ENCODE data around the gene RASEF.

RASEF gene

DNA sequence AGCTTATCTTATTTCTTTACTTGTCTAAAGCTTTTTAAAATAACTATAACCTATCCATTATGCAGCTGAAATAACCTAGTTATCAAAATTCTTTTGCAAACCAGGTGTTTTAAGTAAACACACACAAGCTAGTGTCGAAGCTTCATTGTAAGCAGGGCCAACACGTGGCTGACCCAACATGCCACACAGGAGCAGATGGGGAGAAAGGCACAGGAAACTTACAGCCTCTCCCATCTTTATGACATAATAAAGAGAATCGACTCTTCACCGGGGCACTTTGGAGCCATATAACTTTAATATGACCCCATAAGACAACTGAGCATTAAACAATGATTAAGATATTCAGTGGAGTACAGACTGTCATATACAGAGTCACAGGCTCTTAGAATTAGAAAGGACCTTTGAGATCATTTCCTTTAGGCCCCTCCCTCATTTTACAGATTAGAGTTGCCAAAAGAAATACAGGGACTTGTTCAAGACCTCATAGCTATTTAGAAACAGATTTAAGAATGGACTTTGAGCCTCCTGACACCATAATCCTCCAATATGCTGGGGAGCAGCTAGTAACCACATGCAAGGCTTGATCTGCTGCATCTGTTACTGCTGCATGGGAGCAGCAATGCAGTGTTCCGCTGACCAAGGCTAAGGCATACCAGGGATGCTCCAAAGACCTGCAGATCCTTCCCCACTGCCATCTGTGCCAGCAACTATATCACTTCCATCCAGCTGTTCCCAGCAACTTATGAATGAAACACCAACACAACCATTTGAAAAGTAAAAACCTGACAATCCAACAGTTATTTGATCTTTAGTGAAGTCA lies 75.4 kb downstream of the RASEF start:
- H4K8ac ChIP-seq (ENCODE audit: low read depth, low read length): no peak overlapping the region
- no peak overlapping the region for H3K27ac ChIP-seq (replicated peaks; ENCODE audit: low read length)
- H3K4me2 ChIP-seq (ENCODE audit: insufficient read depth, low read length, poor library complexity, severe bottlenecking): no peak overlapping the region
- no peak overlapping the region for H2BK12ac ChIP-seq (ENCODE audit: low read length)
- H3K18ac ChIP-seq (ENCODE audit: low read length): no peak overlapping the region
- no peaks in the 10 kb centered on the region for H3K79me1 ChIP-seq (ENCODE audit: low read depth, low read length)
- no peak overlapping the region for H2AK5ac ChIP-seq (ENCODE audit: low read depth, low read length)
- no peaks in the 10 kb centered on the region for H3K36me3 ChIP-seq (replicated peaks in 1 of 2; ENCODE audit: control insufficient read depth in 2 of 2, insufficient read depth in 2 of 2, low read length in 2 of 2)
- no peak for DNase-seq (ENCODE audit: low spot score)
- no peak overlapping the region for H2BK120ac ChIP-seq (ENCODE audit: low read depth, low read length)
- H3K9me3 ChIP-seq (replicated peaks in 1 of 2; ENCODE audit: control insufficient read depth in 2 of 2, insufficient read depth in 1 of 2, low read depth in 1 of 2, low read length in 2 of 2): no peaks in the 10 kb centered on the region
- H3K4ac ChIP-seq (ENCODE audit: low read length): no peak overlapping the region
- no peak overlapping the region for H2BK5ac ChIP-seq (ENCODE audit: low read length)
- no peak overlapping the region for H2AFZ ChIP-seq (ENCODE audit: low read length)
- no peaks in the 10 kb centered on the region for H3K27me3 ChIP-seq (ENCODE audit: control insufficient read depth in 3 of 3, insufficient read depth in 3 of 3, low read depth in 1 of 3, low read length in 3 of 3)
- H4K91ac ChIP-seq (ENCODE audit: low read depth, low read length, poor library complexity): no peak overlapping the region
- WGBS, 2 donors (ENCODE audit: extremely low coverage in 2 of 2, insufficient read length in 2 of 2, insufficient replicate concordance in 1 of 2): no CpG with 5 or more reads among the region's 5 CpGs
- H3K9ac ChIP-seq (ENCODE audit: low read depth, low read length, poor library complexity): no peak overlapping the region
- H3K23ac ChIP-seq (ENCODE audit: low read depth, low read length, poor library complexity): no peak overlapping the region
- no peak overlapping the region for H3K14ac ChIP-seq (ENCODE audit: low read length)
- no peak overlapping the region for H2BK15ac ChIP-seq (ENCODE audit: low read length)
- H3K4me3 ChIP-seq (ENCODE audit: low read length in 2 of 2): no peak overlapping the region
- no peaks in the 10 kb centered on the region for H3K4me1 ChIP-seq (ENCODE audit: control insufficient read depth in 2 of 2, insufficient read depth in 1 of 2, low read depth in 1 of 2, low read length in 2 of 2)

DNA sequence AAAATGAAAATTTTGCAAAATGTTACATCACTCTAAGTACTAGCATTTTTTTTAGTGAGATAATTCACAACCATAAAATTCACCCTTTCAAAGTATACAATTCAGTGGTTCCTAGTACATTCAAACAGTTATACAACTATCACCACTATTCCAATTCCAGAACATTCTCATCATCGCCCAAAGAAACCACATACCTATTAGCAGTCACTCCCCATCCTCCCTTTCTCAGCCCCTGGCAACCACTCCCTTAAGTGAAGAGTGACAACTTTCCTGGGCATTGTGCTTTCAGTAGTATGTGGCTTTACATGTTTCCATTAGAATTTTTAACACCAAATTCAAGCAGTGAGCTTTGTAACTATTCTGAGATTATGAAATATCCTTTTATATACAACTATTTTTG lies 81.4 kb downstream of the RASEF start:
- no CpG with 5 or more reads among the region's 1 CpG for WGBS, 2 donors (ENCODE audit: extremely low coverage in 2 of 2, insufficient read length in 2 of 2, insufficient replicate concordance in 1 of 2)
- H3K27me3 ChIP-seq (ENCODE audit: control insufficient read depth in 3 of 3, insufficient read depth in 3 of 3, low read depth in 1 of 3, low read length in 3 of 3): no peaks in the 10 kb centered on the region
- no peak overlapping the region for H2BK15ac ChIP-seq (ENCODE audit: low read length)
- H2BK120ac ChIP-seq (ENCODE audit: low read depth, low read length): no peak overlapping the region
- no peak overlapping the region for H3K14ac ChIP-seq (ENCODE audit: low read length)
- H2BK12ac ChIP-seq (ENCODE audit: low read length): no peak overlapping the region
- H3K36me3 ChIP-seq (replicated peaks in 1 of 2; ENCODE audit: control insufficient read depth in 2 of 2, insufficient read depth in 2 of 2, low read length in 2 of 2): no peaks in the 10 kb centered on the region
- no peaks in the 10 kb centered on the region for H3K79me1 ChIP-seq (ENCODE audit: low read depth, low read length)
- no peak overlapping the region for H2BK5ac ChIP-seq (ENCODE audit: low read length)
- H2AFZ ChIP-seq (ENCODE audit: low read length): no peak overlapping the region
- H3K23ac ChIP-seq (ENCODE audit: low read depth, low read length, poor library complexity): no peak overlapping the region
- H3K9ac ChIP-seq (ENCODE audit: low read depth, low read length, poor library complexity): no peak overlapping the region
- no peak overlapping the region for H3K18ac ChIP-seq (ENCODE audit: low read length)
- no peak for DNase-seq (ENCODE audit: low spot score)
- H3K4ac ChIP-seq (ENCODE audit: low read length): no peak overlapping the region
- no peak overlapping the region for H4K8ac ChIP-seq (ENCODE audit: low read depth, low read length)
- no peaks in the 10 kb centered on the region for H3K4me1 ChIP-seq (ENCODE audit: control insufficient read depth in 2 of 2, insufficient read depth in 1 of 2, low read depth in 1 of 2, low read length in 2 of 2)
- H3K9me3 ChIP-seq (replicated peaks in 1 of 2; ENCODE audit: control insufficient read depth in 2 of 2, insufficient read depth in 1 of 2, low read depth in 1 of 2, low read length in 2 of 2): peaks cover 0 to 4% of the 10 kb centered on the region in 2 donors
- no peak overlapping the region for H2AK5ac ChIP-seq (ENCODE audit: low read depth, low read length)
- H4K91ac ChIP-seq (ENCODE audit: low read depth, low read length, poor library complexity): no peak overlapping the region
- no peak overlapping the region for H3K27ac ChIP-seq (replicated peaks; ENCODE audit: low read length)
- no peak overlapping the region for H3K4me3 ChIP-seq (ENCODE audit: low read length in 2 of 2)
- H3K4me2 ChIP-seq (ENCODE audit: insufficient read depth, low read length, poor library complexity, severe bottlenecking): no peak overlapping the region

DNA sequence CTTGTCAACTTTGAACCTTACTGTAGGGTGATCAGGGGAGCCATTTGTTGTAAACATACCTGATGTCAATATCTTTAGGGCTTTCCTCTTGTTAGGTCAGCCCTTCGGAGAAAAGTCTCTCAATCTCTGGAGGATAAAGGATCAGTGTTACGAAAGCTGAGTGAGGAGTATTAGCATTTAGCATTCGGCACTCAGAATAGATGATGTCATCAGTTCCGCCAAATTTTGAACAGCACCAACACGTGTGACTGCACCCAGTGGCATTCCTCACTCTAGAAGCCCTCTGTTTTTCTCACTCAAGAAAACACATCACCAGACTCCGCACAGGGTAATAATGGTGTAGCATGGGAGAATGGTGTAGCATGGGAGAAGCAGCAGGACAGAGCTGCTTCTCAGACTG lies 87.8 kb downstream of the RASEF start:
- Histone ChIP-seq H2BK12ac (ENCODE audit: low read length) (no peak overlapping the region), H2AK5ac (ENCODE audit: low read depth, low read length) (no peak overlapping the region), H3K27me3 (ENCODE audit: control insufficient read depth in 3 of 3, insufficient read depth in 3 of 3, low read depth in 1 of 3, low read length in 3 of 3) (no peaks in the 10 kb centered on the region), H3K4me1 (ENCODE audit: control insufficient read depth in 2 of 2, insufficient read depth in 1 of 2, low read depth in 1 of 2, low read length in 2 of 2) (no peaks in the 10 kb centered on the region), H2AFZ (ENCODE audit: low read length) (no peak overlapping the region), H3K9ac (ENCODE audit: low read depth, low read length, poor library complexity) (no peak overlapping the region), H3K36me3 (replicated peaks in 1 of 2; ENCODE audit: control insufficient read depth in 2 of 2, insufficient read depth in 2 of 2, low read length in 2 of 2) (no peaks in the 10 kb centered on the region), H3K23ac (ENCODE audit: low read depth, low read length, poor library complexity) (no peak overlapping the region), H4K8ac (ENCODE audit: low read depth, low read length) (no peak overlapping the region), H2BK15ac (ENCODE audit: low read length) (no peak overlapping the region), H3K14ac (ENCODE audit: low read length) (no peak overlapping the region), H2BK120ac (ENCODE audit: low read depth, low read length) (no peak overlapping the region), H3K4me3 (ENCODE audit: low read length in 2 of 2) (no peak overlapping the region), H3K4me2 (ENCODE audit: insufficient read depth, low read length, poor library complexity, severe bottlenecking) (no peak overlapping the region), H3K79me1 (ENCODE audit: low read depth, low read length) (no peaks in the 10 kb centered on the region), H3K9me3 (replicated peaks in 1 of 2; ENCODE audit: control insufficient read depth in 2 of 2, insufficient read depth in 1 of 2, low read depth in 1 of 2, low read length in 2 of 2) (peaks cover 0 to 4% of the 10 kb centered on the region in 2 donors), H4K91ac (ENCODE audit: low read depth, low read length, poor library complexity) (no peak overlapping the region), H2BK5ac (ENCODE audit: low read length) (no peak overlapping the region), H3K18ac (ENCODE audit: low read length) (no peak overlapping the region), H3K27ac (replicated peaks; ENCODE audit: low read length) (no peak overlapping the region), H3K4ac (ENCODE audit: low read length) (no peak overlapping the region)
- no CpG with 5 or more reads among the region's 6 CpGs for WGBS, 2 donors (ENCODE audit: extremely low coverage in 2 of 2, insufficient read length in 2 of 2, insufficient replicate concordance in 1 of 2)
- no peak for DNase-seq (ENCODE audit: low spot score)

GRCh38 chr9:82972446-82972845 lies 90.5 kb downstream of the RASEF start:
- H3K4me3 ChIP-seq (ENCODE audit: low read length in 2 of 2): no peak overlapping the region
- H3K4ac ChIP-seq (ENCODE audit: low read length): no peak overlapping the region
- no peak overlapping the region for H3K27ac ChIP-seq (replicated peaks; ENCODE audit: low read length)
- no peak overlapping the region for H3K18ac ChIP-seq (ENCODE audit: low read length)
- H3K4me1 ChIP-seq (ENCODE audit: control insufficient read depth in 2 of 2, insufficient read depth in 1 of 2, low read depth in 1 of 2, low read length in 2 of 2): no peaks in the 10 kb centered on the region
- H4K8ac ChIP-seq (ENCODE audit: low read depth, low read length): no peak overlapping the region
- H2BK5ac ChIP-seq (ENCODE audit: low read length): no peak overlapping the region
- no peak overlapping the region for H2BK15ac ChIP-seq (ENCODE audit: low read length)
- H3K27me3 ChIP-seq (ENCODE audit: control insufficient read depth in 3 of 3, insufficient read depth in 3 of 3, low read depth in 1 of 3, low read length in 3 of 3): no peaks in the 10 kb centered on the region
- no peak overlapping the region for H3K23ac ChIP-seq (ENCODE audit: low read depth, low read length, poor library complexity)
- no peak overlapping the region for H2AFZ ChIP-seq (ENCODE audit: low read length)
- H3K79me1 ChIP-seq (ENCODE audit: low read depth, low read length): no peaks in the 10 kb centered on the region
- no peak overlapping the region for H4K91ac ChIP-seq (ENCODE audit: low read depth, low read length, poor library complexity)
- H3K9ac ChIP-seq (ENCODE audit: low read depth, low read length, poor library complexity): no peak overlapping the region
- no peak overlapping the region for H2AK5ac ChIP-seq (ENCODE audit: low read depth, low read length)
- no CpG with 5 or more reads among the region's 3 CpGs for WGBS, 2 donors (ENCODE audit: extremely low coverage in 2 of 2, insufficient read length in 2 of 2, insufficient replicate concordance in 1 of 2)
- H2BK12ac ChIP-seq (ENCODE audit: low read length): no peak overlapping the region
- no peak overlapping the region for H3K14ac ChIP-seq (ENCODE audit: low read length)
- no peak for DNase-seq (ENCODE audit: low spot score)
- no peak overlapping the region for H2BK120ac ChIP-seq (ENCODE audit: low read depth, low read length)
- no peaks in the 10 kb centered on the region for H3K36me3 ChIP-seq (replicated peaks in 1 of 2; ENCODE audit: control insufficient read depth in 2 of 2, insufficient read depth in 2 of 2, low read length in 2 of 2)
- H3K4me2 ChIP-seq (ENCODE audit: insufficient read depth, low read length, poor library complexity, severe bottlenecking): no peak overlapping the region
- peaks cover 0 to 4% of the 10 kb centered on the region in 2 donors for H3K9me3 ChIP-seq (replicated peaks in 1 of 2; ENCODE audit: control insufficient read depth in 2 of 2, insufficient read depth in 1 of 2, low read depth in 1 of 2, low read length in 2 of 2)
